GM21825 (cell line): ENCODE results near the gene CTNNBL1.
"Not testable (repeated sequence)": the region's sequence is repeated elsewhere in the genome, so short reads cannot be mapped to it uniquely, and the experiment has no call there.

ENCODE experiments used
- ATAC-seq: cut with Tn5 transposase; IDR thresholded peaks from one replicate; pipeline ENCODE4 v1.9.1; 2021; ENCODE audit warnings: mild to moderate bottlenecking, moderate library complexity; ENCODE audit not compliant: unreplicated experiment

The CTNNBL1 gene

DNA sequence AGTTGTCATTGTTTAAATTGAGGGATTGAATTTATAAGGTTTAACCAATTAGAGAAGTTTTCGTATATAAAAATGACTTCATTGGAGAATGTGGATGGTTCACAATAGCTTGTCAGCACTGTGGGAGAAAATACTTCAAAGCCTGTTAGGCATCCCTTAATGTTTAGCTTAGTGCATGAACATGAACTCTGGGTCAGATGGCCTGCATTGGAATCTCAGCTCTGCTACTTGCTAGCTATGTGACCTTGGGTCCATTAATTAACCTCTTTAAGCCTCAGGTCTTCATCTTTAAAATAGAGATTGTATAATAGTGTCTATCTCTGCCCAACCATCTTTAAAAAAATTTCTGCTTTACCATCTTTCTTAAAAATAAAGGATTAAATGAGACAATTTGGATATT, 11.1 kb downstream of the CTNNBL1 start:
- ATAC-seq = no peak

DNA sequence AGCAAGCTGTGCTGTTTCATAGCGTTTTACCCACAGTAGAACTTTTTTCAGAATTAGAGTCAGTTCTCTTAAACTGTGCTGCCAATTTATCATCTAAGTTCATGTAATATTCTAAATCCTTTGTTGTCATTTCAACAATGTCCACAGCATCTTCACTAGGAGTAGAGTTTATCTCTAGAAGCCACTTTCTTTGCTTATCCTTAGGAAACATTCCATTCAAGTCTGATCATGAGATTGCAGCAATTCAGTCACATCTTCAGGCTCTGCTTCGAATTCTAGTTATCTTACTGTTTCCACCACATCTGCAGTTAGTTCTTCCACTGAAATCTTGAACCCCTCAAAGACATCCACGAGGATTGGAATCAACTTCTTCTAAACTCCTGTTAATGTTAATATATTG, 12.5 kb downstream of the CTNNBL1 start:
- ATAC-seq = no peak

DNA sequence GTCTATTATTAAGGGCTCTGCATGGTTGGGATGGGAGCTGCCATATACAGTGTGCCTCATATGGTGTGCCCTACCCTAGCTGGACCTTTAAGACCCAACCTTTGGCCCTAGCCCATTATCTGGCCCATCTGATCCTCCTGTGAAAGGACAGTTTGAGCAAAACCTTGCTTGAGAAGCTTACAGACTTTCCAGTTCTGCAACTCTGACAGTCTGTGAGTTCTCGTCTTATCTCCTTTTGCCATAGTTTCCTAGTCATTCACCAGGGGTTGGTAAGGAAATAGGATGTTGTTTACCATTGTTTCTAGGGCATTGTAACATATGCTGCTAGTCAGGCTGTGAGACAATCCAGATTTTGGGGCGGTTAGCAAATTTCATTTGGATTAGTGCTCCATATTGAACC, 17.2 kb downstream of the CTNNBL1 start:
- ATAC-seq = no peak

DNA sequence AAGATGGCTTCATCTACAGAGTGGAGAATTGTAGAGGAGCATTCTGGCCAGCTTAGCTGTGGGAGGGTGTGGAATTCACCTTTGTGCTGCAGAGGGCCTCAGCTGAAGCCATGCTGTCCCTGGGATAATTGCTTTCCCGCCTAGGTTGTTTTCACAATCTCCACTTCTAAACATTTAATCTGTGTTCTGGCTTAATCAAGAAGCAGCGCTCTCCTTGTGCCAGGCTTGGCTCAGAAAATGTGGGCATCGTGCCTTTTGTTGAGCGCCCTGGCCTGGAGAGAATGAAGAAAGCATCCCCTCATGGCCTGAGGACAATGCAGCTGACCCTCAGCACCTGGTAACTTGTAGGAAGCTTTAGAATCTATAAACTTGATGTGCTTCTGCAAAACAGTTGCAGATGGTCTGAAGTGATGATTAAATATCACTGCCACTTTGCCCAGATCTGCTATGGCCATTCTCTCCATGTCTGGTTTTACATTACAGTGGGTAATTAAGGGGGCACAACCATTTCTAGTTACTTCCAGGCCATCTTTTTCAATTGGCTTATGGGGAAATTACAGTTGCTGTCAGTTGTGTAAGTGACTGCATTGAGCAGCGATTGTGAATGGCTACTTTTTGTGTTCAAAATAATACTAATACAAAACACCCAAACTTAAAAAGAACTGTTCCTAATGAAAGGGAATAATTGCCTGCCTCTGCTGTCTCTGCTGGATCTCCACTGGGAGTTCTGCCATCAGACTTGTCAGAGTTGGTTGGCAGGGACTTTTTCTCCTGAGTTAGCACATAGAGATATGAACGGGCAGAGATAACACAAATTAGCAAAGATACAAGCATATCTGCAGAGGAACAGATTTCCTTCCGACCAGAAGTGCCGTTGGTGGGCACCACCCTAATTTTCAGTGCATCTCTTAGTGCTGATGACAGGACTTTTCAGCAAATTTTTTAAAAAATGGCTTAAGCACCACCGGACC, 18.4 kb downstream of the CTNNBL1 start:
- ATAC-seq = no peak

DNA sequence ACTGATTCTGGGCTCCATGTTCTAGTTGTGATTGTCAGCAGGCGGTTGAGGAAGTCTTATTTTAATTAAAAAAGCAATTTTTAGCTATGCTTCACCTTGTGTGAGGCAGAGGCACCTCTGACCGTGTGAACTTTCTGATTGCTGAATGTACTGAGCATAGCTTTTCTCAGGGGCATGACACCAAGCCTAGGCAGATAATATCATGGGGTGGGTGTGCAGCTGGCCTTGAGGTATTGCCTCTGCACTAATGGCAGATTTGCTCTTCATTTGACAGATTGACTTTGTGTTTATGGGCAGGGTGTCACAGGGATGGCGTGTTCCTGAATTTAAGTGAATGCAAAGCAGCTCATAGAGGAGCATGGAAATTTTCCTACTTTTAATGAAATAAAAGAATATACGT, 19.6 kb downstream of the CTNNBL1 start:
- no peak for ATAC-seq

DNA sequence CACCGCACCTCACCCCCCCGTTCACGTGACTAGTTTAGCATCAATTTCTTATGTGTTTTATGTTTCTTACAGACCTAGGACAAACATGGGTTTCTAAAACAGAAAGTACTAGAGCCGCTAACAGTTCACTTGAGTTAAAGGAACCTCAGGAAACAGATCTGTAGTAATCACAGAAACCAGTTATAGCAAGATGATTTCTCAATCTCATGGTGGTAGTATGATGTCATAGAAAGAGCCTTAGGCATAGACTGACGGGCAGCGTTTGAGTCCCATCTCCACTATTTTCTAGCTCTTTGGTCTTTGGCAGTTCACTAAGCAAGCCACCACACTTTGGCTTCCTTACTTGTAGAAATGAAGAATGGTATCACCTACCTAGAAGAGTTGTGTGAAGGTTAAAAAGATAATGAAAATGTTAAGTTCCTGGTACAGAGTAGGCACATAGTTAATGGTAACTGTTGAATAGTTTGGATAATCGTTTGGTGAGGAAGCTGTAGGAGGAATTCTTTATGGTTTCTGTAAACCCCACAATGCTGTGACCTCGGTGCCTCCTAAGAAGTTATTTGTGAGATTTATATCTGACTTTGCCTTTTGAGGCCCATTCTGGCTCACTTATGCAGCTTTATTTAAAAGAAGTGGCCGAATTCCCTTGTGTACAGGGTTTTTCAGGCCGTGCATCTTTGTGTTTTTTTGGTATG, 21.3 kb downstream of the CTNNBL1 start:
- no peak for ATAC-seq

DNA sequence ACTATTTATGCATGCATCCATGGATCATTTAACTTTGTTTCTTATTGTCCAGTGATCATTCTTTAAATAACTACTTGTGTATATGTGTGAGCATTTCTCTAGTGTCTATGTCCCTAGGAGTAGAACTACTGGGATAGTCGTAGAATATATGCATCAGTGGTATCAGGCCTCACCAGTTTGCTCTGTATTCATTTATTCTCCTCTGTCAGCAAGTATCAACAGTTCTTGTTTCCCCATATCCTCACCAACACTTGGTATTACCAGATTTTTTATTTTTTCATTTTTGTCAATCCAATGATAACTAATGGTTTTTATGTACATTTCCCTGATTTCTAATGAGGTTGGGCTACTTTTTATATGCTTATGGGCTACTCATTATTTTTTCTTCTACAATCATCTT, 27.9 kb downstream of the CTNNBL1 start:
- no peak for ATAC-seq

DNA sequence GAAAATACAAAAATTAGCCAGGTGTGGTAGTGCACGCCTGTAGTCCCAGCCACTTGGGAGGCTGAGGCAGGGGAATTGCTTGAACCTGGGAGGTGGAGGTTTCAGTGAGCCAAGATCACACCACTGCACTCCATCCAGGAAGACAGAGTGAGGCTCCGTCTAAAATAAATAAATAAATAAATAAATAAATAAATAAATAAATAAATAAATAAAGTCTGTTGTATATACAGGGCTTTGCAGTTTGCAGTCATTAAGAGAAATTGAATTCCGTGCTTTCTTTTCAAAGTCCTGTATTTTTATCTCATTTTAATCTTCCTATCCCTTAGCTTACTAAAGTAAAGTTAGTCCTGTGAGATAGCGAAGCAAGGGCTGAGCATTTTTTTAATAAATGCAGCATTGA, 28.5 kb downstream of the CTNNBL1 start:
- not testable (repeated sequence) for ATAC-seq

DNA sequence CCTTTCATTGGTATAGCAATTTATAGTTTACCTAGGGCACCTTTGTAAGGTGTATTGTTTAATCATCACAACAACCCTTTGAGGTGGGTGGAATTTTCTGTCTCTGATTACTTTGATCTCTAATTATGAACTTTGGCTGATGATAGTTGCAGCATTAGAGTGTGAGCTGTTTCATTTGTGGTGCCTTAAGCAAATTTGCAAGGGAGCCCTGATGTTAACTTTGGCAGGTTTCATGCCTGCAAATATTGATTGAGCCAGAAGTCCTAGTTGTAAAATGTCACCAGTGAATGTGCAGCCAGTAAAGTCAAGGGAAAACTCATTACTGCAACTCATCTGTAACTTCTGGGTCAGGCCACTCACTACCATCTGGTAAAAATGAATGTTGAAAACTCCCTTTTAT, 29.8 kb downstream of the CTNNBL1 start:
- ATAC-seq = no peak

DNA sequence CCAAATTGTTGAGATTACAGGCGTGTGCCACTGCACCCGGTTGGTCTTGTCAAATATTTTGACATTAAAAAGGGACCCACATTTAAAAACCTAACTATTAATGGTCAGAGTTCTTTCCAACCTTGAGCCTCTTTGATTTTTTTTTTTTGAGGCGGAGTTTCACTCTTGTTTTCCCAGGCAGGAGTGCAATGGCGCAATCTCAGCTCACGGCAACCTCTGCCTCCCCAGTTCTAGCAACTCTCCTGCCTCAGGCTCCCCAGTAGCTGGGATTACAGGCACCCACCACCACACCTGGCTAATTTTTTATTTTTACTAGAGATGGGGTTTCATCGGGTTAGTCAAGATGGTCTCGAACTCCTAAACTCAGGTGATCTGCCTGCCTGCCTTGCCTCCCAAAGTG, 31.3 kb downstream of the CTNNBL1 start:
- no peak for ATAC-seq

DNA sequence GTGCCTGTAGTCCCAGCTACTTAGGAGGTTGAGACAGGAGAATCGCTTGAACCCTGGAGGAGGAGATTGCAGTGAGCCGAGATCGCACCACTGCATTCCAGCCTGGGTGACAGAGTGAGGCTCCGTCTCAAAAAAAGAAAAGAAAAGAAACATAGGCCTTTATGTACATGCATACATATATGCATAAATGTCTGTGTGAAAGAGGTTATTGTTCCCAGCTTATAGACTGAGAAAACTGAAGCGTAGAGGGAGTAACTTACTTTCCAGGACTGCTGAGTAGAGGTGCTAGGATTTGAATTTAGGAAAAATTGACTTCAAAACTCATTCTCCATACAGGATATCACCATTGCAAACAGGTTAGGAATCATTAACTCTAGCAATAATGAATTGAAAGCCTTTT, 32.0 kb downstream of the CTNNBL1 start:
- ATAC-seq = no peak

DNA sequence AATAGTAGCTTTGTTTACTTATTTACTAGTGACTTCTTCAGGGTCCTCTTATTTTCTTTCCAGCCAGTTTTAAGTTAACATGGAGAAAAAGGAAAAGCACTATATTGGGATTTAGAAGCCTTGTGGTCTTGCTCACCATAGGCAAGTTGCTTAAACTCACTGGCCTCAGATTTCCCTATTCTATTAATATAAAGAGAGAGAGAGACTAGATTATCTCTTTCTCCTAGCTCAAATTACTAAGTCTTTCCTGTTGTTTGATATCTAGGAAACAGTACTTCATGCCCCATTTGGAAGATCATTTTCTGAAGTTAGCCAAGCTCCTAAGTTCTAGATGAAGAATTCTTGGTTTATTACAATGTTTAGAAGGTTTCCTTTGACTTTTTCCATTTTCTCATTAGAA, 32.5 kb downstream of the CTNNBL1 start:
- no peak for ATAC-seq

DNA sequence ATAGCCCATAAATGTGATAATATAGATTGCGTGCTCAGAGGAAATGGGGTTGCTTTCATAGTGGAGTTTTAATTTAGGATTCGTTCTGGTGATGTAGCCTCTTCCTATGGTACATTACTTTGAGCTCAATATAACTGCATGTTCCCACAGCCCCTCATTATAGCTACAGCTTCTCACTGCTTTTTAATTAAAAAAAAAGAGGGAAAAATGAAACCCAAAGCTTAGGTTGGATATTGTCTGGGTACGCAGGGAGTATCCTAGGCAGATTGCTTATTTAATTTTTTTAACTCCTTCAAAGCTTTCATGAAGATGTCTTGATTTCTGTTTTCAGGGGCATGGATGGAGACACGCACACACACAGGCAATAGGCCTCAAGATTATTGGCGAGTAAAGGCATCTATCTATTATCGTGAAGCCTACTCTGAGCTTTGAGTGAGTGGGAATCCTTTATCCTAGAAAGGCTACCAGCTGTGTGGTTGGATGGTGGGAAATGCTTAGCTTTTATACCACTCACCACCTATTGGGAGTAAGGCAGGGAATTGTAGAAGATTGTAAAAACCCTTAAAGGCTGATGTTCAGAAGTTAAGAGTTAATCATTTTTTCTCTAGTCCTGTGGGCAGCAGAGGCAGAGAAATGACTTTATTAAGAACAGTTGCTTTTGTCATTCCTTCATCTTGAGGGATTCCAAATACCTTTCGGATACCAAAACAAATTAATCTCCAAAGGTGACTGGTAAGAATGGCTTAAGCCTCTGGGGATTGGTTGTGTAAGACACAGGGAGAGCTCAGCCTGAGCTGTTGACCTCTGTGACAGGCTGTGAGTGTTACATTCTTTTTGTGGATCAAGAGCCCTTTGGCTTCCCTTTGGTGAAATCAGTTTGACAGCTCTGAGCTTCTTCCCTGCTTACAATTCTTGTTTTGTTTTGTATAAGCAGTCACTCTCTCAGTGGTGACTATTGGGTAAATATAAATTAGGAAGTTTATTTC, 33.4 kb downstream of the CTNNBL1 start:
- no peak for ATAC-seq

DNA sequence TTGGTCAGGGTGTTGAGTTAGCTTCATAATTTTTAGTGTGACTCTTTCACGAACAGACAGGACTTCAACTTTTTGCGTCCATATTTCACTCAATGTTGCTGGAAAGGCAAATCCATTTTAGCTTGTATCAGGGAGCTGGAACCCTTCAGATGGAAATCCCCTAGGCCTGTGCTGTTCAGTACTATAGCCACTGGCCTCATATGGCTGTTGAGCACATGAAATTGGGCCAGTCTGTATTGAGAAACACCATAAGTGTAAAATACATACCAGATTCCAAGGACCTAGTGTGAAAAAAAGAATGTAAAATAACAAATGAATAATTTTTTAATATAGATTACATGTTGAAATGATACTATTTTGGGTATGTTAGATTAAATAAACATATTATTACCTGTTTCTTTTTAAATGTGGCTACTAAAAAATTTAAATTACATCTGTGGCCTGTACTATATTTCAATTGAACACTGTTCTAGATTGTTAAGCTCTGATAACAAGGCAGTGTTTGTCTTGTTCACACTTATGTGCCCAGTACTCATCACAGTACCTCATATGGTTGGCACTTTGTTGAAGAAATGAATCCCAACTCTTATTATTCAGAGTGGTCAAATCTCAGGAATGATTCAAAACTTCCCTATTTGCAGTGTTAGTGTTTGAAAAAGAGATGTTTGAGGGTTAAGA, 34.3 kb downstream of the CTNNBL1 start:
- ATAC-seq = no peak

DNA sequence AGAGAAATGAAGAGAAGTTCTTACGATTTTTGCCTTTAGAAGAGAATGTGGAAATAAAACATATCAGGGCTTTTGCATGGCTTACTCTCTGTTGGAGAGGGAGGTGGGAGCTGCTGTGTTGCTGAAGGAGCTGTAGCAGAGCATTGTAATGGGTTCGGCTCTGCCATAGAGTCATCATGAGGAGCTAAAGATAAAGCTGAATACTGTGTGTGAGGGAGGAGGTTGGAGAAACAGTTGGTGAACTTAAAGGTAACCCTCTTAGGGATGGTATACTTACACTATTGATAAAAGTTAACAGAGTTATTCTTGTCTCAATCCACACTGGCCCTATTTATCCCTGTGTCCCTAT, 34.8 kb downstream of the CTNNBL1 start:
- no peak for ATAC-seq

DNA sequence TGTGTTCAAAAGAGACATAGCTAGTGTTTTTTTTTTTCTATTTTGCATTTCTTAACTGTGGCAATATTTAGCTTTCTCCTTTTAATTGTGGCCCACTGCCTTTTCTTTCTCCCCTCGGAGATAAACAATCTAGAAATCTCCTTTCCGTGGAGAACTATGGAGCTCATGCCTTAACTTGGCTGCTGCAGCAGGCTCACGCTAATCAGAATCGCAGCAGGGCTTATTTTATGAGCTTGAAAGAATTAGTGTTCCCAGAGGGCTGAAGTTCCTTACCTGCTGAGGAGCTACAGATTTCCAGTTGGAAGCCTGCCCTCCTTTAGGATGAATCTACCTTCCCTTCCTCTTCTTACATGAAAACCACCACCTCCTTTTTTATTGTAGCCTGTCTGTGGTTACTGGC, 35.6 kb downstream of the CTNNBL1 start:
- ATAC-seq = no peak

DNA sequence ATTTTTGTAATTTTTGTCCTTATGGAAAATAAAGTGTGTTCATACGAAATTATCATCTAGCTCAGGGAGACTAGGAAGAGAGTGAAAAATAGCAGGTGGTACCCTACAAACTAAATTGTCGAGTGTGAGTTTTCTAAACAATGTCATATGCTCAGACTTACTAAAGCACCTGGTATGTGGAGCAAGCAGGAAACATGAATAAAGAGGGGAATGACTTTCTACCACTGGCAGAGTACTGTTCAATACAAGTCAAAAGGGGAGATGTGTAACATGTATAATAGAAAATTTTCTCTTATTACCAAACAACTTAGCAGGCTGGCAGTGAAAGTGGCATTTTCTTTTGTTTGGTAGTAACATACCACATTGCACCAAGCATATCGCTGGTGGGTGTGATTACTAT, 36.1 kb downstream of the CTNNBL1 start:
- ATAC-seq = no peak

DNA sequence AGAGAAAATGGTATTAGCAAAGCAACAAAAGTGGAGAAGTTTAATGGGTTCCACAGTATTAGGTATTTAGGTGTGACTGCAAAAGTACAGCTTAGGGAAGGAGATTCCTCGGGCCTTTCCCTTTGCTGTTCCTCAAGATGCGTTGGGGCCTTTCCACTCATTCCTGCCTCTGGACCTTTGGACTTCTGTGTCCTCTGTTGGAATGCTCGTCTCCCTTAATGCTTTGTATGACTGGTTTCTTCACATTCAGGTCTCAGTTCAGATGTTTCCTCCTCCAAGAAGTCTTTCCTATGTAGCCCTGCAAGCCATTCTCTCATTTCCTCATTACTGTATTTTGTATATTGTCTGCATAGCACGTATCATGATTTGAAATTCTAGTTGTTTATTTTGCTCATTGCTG, 39.6 kb downstream of the CTNNBL1 start:
- no peak for ATAC-seq

DNA sequence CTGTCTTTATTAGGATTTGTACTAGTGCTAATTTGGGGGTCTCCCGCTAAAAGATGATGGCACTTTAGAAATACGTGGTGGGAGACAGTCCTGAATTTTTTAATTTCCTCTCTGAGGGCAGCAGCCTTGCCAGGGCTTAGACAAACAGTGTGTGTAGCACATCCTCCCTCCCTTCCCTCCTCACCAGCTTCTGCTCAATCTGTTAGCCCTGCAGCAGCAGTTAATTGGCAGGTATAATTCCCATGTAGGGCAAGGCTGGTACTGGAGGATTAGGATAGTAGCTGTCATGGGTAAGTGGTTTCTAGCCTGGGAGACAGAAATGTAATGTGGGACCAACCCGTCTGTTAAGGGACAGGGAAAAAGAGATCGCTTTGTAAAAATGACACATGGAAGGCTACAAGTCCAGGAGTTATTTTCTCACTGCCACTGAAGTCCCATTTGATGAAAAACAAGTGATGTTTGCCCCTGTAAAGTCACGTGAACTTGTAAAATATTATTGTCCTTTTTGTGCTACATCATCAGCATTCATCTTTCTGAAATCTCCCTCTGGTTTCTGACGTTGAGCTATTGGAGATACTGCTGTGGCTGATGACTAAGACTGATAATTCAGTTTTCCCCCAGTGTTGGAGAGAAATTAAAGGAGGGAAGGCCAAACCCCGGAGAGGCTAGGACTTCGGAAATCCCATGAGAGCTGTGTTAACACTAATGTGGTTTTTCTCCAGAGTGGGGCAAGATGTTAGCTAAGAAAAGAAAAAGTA, 40.6 kb downstream of the CTNNBL1 start:
- no peak for ATAC-seq

DNA sequence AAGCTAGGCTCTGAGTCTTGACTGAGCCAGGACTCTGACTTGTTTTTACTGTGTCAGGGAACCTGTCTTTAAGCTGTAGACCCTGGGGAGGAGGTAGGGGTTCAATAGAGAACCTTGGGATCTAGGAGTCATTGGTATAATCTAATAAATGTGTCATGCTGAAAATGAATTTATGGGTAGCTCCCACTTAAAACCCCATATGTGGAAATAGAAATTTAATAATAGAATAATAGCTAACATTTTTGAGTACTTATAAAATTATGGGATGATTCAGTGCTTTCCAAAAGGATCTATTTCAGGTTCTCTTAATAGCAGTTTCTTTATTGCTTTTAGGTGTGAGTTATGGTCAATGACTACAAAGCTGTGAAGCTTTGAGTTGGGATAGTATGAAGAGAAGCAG, 41.7 kb downstream of the CTNNBL1 start:
- no peak for ATAC-seq
